ENCODE results near the gene GPR75. TPM values are rescaled to one million over a fixed set of nuclear protein-coding genes. Genes with fewer than 3 reads are reported as not detected.
"Not testable (repeated sequence)": the region's sequence is repeated elsewhere in the genome, so short reads cannot be mapped to it uniquely, and the experiment has no call there.

The GPR75 gene
- total RNA-seq, 1 experiment from 2014 or later = 2.5 TPM

GRCh38 chr2:53842891-53843290 lies 16.9 kb downstream of the GPR75 start:
- BruUV-seq (replicated peaks) = no TSS peak
- no peaks in the 10 kb centered on the region for H3K4me1 ChIP-seq (ENCODE audit: control insufficient read depth, insufficient read depth, low read length)
- no peak overlapping the region for H3K27ac ChIP-seq (ENCODE audit: low read length)
- TF ChIP-seq TCF7L2 (IDR thresholded peaks at IDR 0.05; ENCODE audit: low read depth, low read length) = no peak
- no peak for TF ChIP-seq CTCF (IDR thresholded peaks at IDR 0.05)
- no peak for TF ChIP-seq REST (IDR thresholded peaks at IDR 0.05; ENCODE audit: insufficient read depth in 1 of 2, low read depth in 2 of 2, low read length in 1 of 2)
- no peak for TF ChIP-seq SIN3A (IDR thresholded peaks at IDR 0.05; ENCODE audit: borderline replicate concordance, insufficient read depth, low read depth, low read length)
- no peak for TF ChIP-seq POLR2AphosphoS5 (IDR thresholded peaks at IDR 0.05; ENCODE audit: low read depth, low read length)
- ChIA-PET POLR2A (no interaction called here), CTCF (no interaction called here)
- no peaks in the 10 kb centered on the region for H3K36me3 ChIP-seq (ENCODE audit: control insufficient read depth, insufficient read depth, low read length)
- H3K9me3 ChIP-seq (ENCODE audit: control insufficient read depth, insufficient read depth, low read depth, low read length) = no peaks in the 10 kb centered on the region
- intact Hi-C loops (cut with micrococcal nuclease; ENCODE audit: unreplicated experiment) (no loop called here), in situ Hi-C loops (cut with HindIII; ENCODE audit: low pct_unique_long_range_greater_than_20kb, low sequenced_read_pairs) (no loop called here)
- ATAC-seq (no peak), DNase-seq (ENCODE audit: low read depth, low spot score) (no peak)
- H3K4me3 ChIP-seq (ENCODE audit: low read depth in 2 of 2, low read length in 2 of 2) = no peak overlapping the region
- no peaks in the 10 kb centered on the region for H3K27me3 ChIP-seq (ENCODE audit: control insufficient read depth, insufficient read depth, low read length)

DNA sequence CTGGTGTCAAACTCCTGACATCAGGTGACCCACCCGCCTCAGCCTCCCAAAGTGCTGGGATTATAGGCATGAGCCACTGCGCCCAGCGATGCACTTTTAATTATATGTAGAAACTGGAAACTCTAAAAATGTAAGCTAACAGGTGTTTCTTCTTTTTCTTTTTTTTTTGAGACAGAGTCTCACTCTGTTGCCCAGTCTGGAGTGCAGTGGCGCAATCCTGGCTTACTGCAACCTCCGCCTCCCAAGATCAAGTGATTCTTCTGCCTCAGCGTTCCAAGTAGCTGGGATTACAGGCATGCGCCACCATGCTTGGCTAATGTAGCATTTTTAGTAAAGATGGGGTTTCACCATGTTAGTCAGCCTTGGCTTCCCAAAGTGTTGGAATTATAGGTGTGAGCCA lies 18.1 kb downstream of the GPR75 start:
- intact Hi-C loops (cut with micrococcal nuclease; ENCODE audit: unreplicated experiment); DNase-seq (ENCODE audit: low read depth, low spot score); H3K4me1 ChIP-seq (ENCODE audit: control insufficient read depth, insufficient read depth, low read length); H3K27me3 ChIP-seq (ENCODE audit: control insufficient read depth, insufficient read depth, low read length); H3K9me3 ChIP-seq (ENCODE audit: control insufficient read depth, insufficient read depth, low read depth, low read length); H3K27ac ChIP-seq (ENCODE audit: low read length); CTCF ChIA-PET; BruUV-seq (replicated peaks); ATAC-seq; H3K36me3 ChIP-seq (ENCODE audit: control insufficient read depth, insufficient read depth, low read length); H3K4me3 ChIP-seq (ENCODE audit: low read depth in 2 of 2, low read length in 2 of 2); in situ Hi-C loops (cut with HindIII; ENCODE audit: low pct_unique_long_range_greater_than_20kb, low sequenced_read_pairs): not testable (repeated sequence)
- POLR2A ChIA-PET = interaction anchor here (0.6 kb wide), 2 partner anchors 275 to 293 kb away, joined by 3 to 4 read pairs; no protein-coding TSS in a partner anchor

- no peak overlapping the region for H3K27ac ChIP-seq (ENCODE audit: low read length)
- no peaks in the 10 kb centered on the region for H3K4me1 ChIP-seq (ENCODE audit: control insufficient read depth, insufficient read depth, low read length)
- no peak overlapping the region for H3K4me3 ChIP-seq (ENCODE audit: low read depth in 2 of 2, low read length in 2 of 2)
- intact Hi-C loops (cut with micrococcal nuclease; ENCODE audit: unreplicated experiment) (no loop called here), in situ Hi-C loops (cut with HindIII; ENCODE audit: low pct_unique_long_range_greater_than_20kb, low sequenced_read_pairs) (no loop called here)
- ATAC-seq (no peak), DNase-seq (ENCODE audit: low read depth, low spot score) (no peak)
- no peaks in the 10 kb centered on the region for H3K27me3 ChIP-seq (ENCODE audit: control insufficient read depth, insufficient read depth, low read length)
- TF ChIP-seq TCF7L2 (IDR thresholded peaks at IDR 0.05; ENCODE audit: low read depth, low read length) = no peak
- TF ChIP-seq REST (IDR thresholded peaks at IDR 0.05; ENCODE audit: insufficient read depth in 1 of 2, low read depth in 2 of 2, low read length in 1 of 2) = no peak
- TF ChIP-seq POLR2AphosphoS5 (IDR thresholded peaks at IDR 0.05; ENCODE audit: low read depth, low read length) = no peak
- TF ChIP-seq CTCF (IDR thresholded peaks at IDR 0.05) = no peak
- no peak for TF ChIP-seq SIN3A (IDR thresholded peaks at IDR 0.05; ENCODE audit: borderline replicate concordance, insufficient read depth, low read depth, low read length)
- POLR2A ChIA-PET = no interaction called here
- CTCF ChIA-PET = no interaction called here
- no peaks in the 10 kb centered on the region for H3K36me3 ChIP-seq (ENCODE audit: control insufficient read depth, insufficient read depth, low read length)
- BruUV-seq (replicated peaks) = no TSS peak
- H3K9me3 ChIP-seq (ENCODE audit: control insufficient read depth, insufficient read depth, low read depth, low read length) = no peaks in the 10 kb centered on the region
These were observed 19.2 kb downstream of the GPR75 start for GRCh38 chr2:53840580-53840979.

- ATAC-seq; H3K9me3 ChIP-seq (ENCODE audit: control insufficient read depth, insufficient read depth, low read depth, low read length); in situ Hi-C loops (cut with HindIII; ENCODE audit: low pct_unique_long_range_greater_than_20kb, low sequenced_read_pairs); H3K4me1 ChIP-seq (ENCODE audit: control insufficient read depth, insufficient read depth, low read length); CTCF ChIA-PET; H3K27ac ChIP-seq (ENCODE audit: low read length); H3K27me3 ChIP-seq (ENCODE audit: control insufficient read depth, insufficient read depth, low read length); H3K36me3 ChIP-seq (ENCODE audit: control insufficient read depth, insufficient read depth, low read length); POLR2A ChIA-PET; DNase-seq (ENCODE audit: low read depth, low spot score); BruUV-seq (replicated peaks); H3K4me3 ChIP-seq (ENCODE audit: low read depth in 2 of 2, low read length in 2 of 2): not testable (repeated sequence)
- intact Hi-C loops (cut with micrococcal nuclease; ENCODE audit: unreplicated experiment) = loop anchor here (5.0 kb wide), 1 partner anchor 408 kb away; no protein-coding TSS in a partner anchor
These were observed 29.8 kb downstream of the GPR75 start for GRCh38 chr2:53829980-53830290.
